Hematopoietic multipotent progenitor cell treated with erythropoietin and hydrocortisone succinate and interleukin-3 and kit ligand, for 17 days (in vitro differentiated cells): ENCODE measurements around the gene CDON.
"Not testable (repeated sequence)": the region's sequence is repeated elsewhere in the genome, so short reads cannot be mapped to it uniquely, and the experiment has no call there.

Source experiments
- DNase-seq: peaks from one replicate; pipeline ENCODE4 v3.0.0-alpha.2; 2015; ENCODE audit warnings: low spot score

The CDON gene

GRCh38 chr11:125924384-125925007, 138.2 kb downstream of the CDON start:
- DNase-seq = no peak

DNA sequence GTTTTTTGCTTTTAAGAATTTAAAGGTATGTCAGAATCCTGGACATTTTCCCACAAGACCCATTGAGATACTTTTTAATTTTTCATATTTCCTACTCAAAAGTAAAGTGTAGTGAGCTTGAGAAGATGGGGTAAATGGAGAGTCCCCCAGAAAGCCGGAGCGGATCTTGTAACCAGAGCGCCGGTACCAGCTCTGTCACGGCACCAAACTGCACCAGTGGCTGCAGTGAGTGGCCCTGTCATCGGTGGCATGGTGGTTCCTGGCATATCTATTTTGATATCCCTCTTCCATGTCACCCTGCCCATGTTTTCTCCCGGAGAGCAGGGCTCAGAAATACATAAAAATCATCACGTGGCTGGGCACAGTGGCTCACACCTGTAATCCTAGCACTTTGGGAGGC, 139.0 kb downstream of the CDON start:
- DNase-seq = no peak

GRCh38 chr11:125923012-125923579, 139.6 kb downstream of the CDON start:
- DNase-seq = peak; percentile 53

DNA sequence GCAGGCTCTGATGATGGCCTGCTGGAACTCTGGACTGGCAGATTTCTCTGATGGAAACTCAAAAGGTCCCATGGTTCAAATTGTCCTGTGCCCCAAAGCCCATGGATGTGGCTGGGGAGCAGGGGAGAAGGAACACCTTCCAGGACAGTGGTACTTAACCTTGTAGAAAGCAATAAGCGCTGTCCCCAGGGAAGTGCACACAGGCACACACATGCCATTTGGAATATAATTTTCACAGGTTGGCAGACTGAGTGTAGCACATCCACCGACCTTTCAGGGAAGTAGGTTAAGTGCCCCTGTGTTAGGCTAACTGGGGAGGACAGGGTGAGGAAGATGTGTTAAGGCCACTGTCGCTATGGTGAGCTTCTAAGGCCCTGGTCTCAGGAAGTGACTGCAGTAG, 140.5 kb downstream of the CDON start:
- DNase-seq = no peak

DNA sequence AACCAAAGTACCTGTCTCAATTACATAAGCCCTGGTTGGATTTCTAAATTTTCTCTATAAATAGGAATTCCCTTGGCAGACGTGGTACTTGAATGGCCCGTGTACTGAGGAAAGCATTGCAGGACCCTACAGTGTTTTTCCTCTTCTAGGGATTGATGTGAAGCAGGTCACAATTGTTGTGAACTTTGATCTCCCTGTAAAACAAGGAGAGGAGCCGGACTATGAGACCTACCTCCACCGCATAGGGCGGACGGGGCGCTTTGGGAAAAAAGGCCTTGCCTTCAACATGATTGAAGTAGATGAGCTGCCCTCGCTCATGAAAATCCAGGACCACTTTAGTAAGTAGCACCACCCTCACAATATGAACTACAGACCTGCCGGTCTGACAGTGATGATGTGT, 141.6 kb downstream of the CDON start:
- DNase-seq = no peak

DNA sequence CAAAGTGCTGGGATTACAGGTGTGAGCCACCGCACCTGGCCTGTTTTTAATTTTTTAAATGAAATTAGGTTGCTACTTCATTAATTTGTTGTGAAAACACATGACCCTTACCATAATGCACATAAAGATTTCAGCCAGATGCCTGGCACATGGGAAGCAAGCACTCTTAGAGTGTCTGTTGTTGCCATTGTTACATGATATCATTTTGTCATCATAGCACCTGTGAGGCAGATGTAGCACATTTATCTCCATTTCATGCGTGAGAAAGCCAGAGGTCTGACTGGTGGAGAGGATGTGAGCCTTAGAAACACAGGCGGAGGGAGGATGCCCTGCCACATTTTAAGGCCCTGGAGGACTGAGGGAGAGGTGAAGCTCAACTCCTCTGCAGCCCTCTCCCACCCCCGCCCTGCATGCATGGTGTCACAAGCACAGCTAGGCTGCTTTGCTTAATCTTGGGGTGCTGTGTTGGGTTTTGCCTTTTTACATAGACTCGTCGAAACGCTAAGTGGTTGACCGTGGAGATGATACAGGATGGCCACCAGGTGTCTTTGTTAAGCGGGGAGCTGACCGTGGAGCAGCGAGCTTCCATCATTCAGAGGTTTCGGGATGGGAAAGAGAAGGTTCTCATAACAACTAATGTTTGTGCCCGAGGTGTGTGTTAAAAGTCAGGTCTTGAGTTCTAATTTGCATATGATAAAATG, 144.4 kb downstream of the CDON start:
- DNase-seq = no peak

DNA sequence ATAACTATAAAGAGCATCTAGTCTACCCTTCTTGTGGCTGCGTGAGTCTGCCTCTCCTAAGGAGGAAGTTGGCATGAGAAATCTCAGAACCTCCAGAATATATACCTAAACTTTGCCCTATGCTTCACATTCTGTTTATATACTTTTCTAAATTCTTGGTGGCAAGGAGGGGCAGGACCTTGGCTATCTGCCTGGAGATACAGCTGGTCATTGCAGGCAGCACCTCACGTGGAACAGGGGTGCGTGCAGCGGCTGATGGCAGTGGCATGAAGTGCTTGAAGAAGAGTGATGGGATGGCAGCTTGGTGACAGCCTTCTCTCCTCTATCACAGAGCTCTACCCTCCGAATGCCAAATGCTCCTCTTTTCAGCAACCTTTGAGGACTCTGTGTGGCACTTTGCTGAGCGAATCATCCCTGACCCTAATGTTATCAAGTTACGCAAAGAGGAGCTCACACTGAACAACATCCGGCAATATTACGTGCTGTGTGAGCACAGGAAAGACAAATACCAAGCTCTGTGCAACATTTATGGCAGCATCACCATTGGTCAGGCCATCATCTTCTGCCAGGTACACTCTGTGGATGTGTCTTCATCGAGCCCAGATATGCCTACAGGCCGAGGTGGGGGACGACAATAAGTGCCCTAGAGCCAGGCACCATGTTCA, 145.9 kb downstream of the CDON start:
- no peak for DNase-seq

DNA sequence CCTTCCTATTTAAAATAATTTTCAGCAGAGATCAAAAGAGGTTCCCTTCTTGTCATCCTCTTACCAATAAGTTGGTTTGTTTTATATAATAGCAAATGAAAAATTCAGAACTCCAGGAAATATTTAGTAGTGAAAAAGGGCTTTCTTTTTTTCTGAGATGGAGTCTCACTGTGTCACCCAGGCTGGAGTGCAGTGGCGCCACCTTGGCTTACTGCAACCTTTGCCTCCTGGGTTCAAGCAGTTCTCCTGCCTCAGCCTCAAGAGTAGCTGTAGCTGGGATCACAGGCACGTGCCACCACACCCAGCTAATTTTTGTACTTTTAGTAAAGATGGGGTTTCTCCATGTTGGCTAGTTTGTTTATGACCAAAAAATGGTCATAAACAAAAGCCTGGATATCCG, 148.1 kb downstream of the CDON start:
- DNase-seq = not testable (repeated sequence)

GRCh38 chr11:125910226-125910849, 152.3 kb downstream of the CDON start:
- DNase-seq = no peak
